Smooth muscle cell (in vitro differentiated cells): ENCODE results near the gene OR13C8. TPM values are rescaled to one million over a fixed set of nuclear protein-coding genes. Genes with fewer than 3 reads are reported as not detected.

Experiments used
- DNase-seq: peaks from one replicate; lab custom pipeline; 2025; ENCODE audit not compliant: unreplicated experiment; lab: John Stamatoyannopoulos, UW
- H2AFZ ChIP-seq: fragments of 200-600 bp; sonication (generic); 2 replicates; pipeline ENCODE4 v1.6.0; 2016; ENCODE audit warnings: antibody characterized with exemption, low read depth, mild to moderate bottlenecking
- H3F3A ChIP-seq: fragments of 200-600 bp; sonication (generic); 2 replicates; pipeline ENCODE4 v1.6.0; 2017; ENCODE audit warnings: antibody characterized with exemption, low read depth
- H3K27ac ChIP-seq: fragments of 200-600 bp; sonication (generic); 2 replicates; pipeline ENCODE4 v1.5.1; 2016; ENCODE audit warnings: low read depth, mild to moderate bottlenecking
- H3K27me3 ChIP-seq: fragments of 200-600 bp; sonication (generic); 2 replicates; pipeline ENCODE4 v1.6.1; 2016; ENCODE audit warnings: low read depth, mild to moderate bottlenecking
- H3K36me3 ChIP-seq: fragments of 200-600 bp; sonication (generic); 2 replicates; pipeline ENCODE4 v1.5.1; 2016; ENCODE audit warnings: low read depth
- H3K4me1 ChIP-seq: fragments of 200-600 bp; sonication (generic); 2 replicates; pipeline ENCODE4 v1.5.1; 2016; ENCODE audit warnings: low read depth
- H3K4me2 ChIP-seq: fragments of 200-600 bp; sonication (generic); 2 replicates; pipeline ENCODE4 v1.6.0; 2016; ENCODE audit warnings: mild to moderate bottlenecking
- H3K4me3 ChIP-seq: fragments of 200-600 bp; sonication (generic); 2 replicates; pipeline ENCODE4 v1.5.1; 2016; ENCODE audit warnings: mild to moderate bottlenecking
- H3K79me2 ChIP-seq: fragments of 200-600 bp; sonication (generic); 2 replicates; pipeline ENCODE4 v1.6.0; 2016; ENCODE audit warnings: low read depth, mild to moderate bottlenecking
- H3K9ac ChIP-seq: fragments of 200-600 bp; sonication (generic); 2 replicates; pipeline ENCODE4 v1.6.0; 2016; ENCODE audit warnings: low read depth
- H3K9me3 ChIP-seq: fragments of 200-600 bp; sonication (generic); replicated peaks from 2 replicates; pipeline ENCODE4 v1.5.1; 2016; ENCODE audit warnings: low read depth
- H4K20me1 ChIP-seq: fragments of 200-600 bp; sonication (generic); 2 replicates; pipeline ENCODE4 v1.6.0; 2016; ENCODE audit warnings: low read depth
- CTCF ChIP-seq: fragments of 200-600 bp; sonication (generic); IDR thresholded peaks from 2 replicates; pipeline ENCODE4 v1.5.1; 2017; ENCODE audit warnings: borderline replicate concordance, mild to moderate bottlenecking, antibody characterized with exemption; ENCODE audit not compliant: insufficient read depth, poor library complexity, severe bottlenecking
- WGBS: methylation state at CpG from one replicate; pipeline ENCODE4 v1.1.7; 2016; ENCODE audit warnings: low lambda C conversion rate; 5-methylcytosine and 5-hydroxymethylcytosine counted together
- polyA plus RNA-seq: library from polyadenylated mRNA; unstranded; fragments of >200 nt; fragmentation: Nextera tagmentation; extraction: Ambion mirVana; gene quantifications from 2 replicates; pipeline ENCODE4 v1.2.1, GENCODE V29; 2016
- total RNA-seq: library from RNA; depleted of rRNA; stranded (reverse); fragments of >200 nt; gene quantifications from 2 replicates; pipeline ENCODE4 v1.2.3, GENCODE V29; 2014

OR13C8 gene
- total and polyA plus RNA-seq, 2 experiments from 2014 or later: not detected

- Histone ChIP-seq H4K20me1 (no peaks in the 10 kb centered on the region), H3K4me2 (no peak overlapping the region), H3K36me3 (no peaks in the 10 kb centered on the region), H3K4me3 (no peak overlapping the region), H3K79me2 (no peaks in the 10 kb centered on the region), H3K27me3 (no peaks in the 10 kb centered on the region), H2AFZ (no peak overlapping the region), H3F3A (no peaks in the 10 kb centered on the region), H3K4me1 (no peaks in the 10 kb centered on the region), H3K9ac (no peak overlapping the region), H3K27ac (no peak overlapping the region), H3K9me3 (no peaks in the 10 kb centered on the region)
- DNase-seq: no peak
- no peak for TF ChIP-seq CTCF
- 80% methylated on average over 8 of the region's 8 CpGs for WGBS
These were observed 11.9 kb upstream of the OR13C8 start for GRCh38 chr9:104556830-104557634.

DNA sequence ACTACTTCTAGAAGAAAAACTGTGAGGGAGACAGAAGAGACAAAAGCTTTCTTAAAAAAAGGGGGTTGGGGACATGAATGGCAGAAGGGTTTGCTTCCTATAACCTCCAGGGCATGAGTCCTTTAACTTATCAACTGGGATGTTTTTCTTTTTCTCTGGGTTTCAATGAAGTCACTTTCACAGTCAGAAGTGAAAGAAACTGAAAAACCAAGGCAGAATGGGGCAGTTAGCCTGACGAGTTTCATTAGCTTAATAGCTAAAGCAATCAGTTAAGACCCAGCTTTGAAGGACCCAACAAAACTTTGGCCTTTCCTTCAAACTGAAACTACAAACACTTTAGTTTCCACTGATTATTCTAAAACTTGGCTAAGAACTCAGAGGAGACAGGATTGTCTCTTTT is 4.6 kb upstream of the OR13C8 start:
- TF ChIP-seq CTCF: no peak
- Histone ChIP-seq H3K27ac (no peak overlapping the region), H3K4me3 (no peak overlapping the region), H3K79me2 (no peaks in the 10 kb centered on the region), H3F3A (no peaks in the 10 kb centered on the region), H3K36me3 (no peaks in the 10 kb centered on the region), H3K27me3 (no peaks in the 10 kb centered on the region), H3K9me3 (no peaks in the 10 kb centered on the region), H2AFZ (no peak overlapping the region), H4K20me1 (no peaks in the 10 kb centered on the region), H3K9ac (no peak overlapping the region), H3K4me2 (no peak overlapping the region), H3K4me1 (peaks cover 4% of the 10 kb centered on the region)
- WGBS: 38% methylated on average over 1 of the region's 1 CpG
- no peak for DNase-seq

DNA sequence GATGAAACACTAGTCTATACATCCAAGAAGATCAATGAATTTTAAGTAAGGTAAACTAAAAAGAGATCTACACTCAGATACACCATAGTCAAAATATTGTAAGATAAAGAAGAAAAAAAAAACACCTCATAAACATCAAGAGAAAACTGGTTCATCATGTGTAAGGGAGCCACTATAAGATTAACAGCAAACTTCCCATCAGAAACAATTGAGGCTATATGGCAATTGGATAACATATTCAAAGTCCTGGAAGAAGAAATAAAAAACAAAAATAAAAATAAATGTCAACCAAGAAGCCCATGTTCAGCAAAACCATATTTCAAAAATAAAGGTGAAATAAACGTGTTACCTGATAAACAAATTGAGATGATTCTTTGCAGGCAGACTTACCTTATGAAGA is 3.6 kb downstream of the OR13C8 start:
- no peaks in the 10 kb centered on the region for H4K20me1 ChIP-seq
- 70% methylated on average over 1 of the region's 1 CpG for WGBS
- no peak for TF ChIP-seq CTCF
- no peaks in the 10 kb centered on the region for H3K36me3 ChIP-seq
- H3K27ac ChIP-seq: no peak overlapping the region
- no peak overlapping the region for H2AFZ ChIP-seq
- H3K9ac ChIP-seq: no peak overlapping the region
- no peaks in the 10 kb centered on the region for H3F3A ChIP-seq
- no peak overlapping the region for H3K4me3 ChIP-seq
- H3K4me1 ChIP-seq: no peaks in the 10 kb centered on the region
- DNase-seq: no peak
- H3K79me2 ChIP-seq: no peaks in the 10 kb centered on the region
- H3K4me2 ChIP-seq: no peak overlapping the region
- H3K27me3 ChIP-seq: no peaks in the 10 kb centered on the region
- no peaks in the 10 kb centered on the region for H3K9me3 ChIP-seq

DNA sequence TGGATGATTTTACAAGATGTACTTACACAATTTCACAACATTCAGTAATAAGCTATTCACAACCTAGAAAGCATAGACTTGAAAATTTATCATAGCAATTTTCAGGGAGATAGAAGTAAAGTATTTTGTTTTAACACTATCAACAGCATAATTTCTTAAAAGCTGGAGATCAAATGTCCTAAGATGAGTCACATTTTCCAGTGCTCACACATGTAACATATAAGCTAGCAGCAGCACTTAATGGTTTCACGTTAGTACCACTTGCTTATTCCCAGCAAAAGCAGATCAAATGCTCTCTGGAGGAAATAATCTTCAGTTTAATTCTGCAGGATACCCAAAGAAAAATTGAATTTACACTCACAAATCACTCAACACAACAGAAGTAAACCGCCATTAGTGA is 6.5 kb downstream of the OR13C8 start:
- H3K27ac ChIP-seq: no peak overlapping the region
- no peak for TF ChIP-seq CTCF
- DNase-seq: no peak
- H4K20me1 ChIP-seq: no peaks in the 10 kb centered on the region
- no peaks in the 10 kb centered on the region for H3K4me1 ChIP-seq
- no peaks in the 10 kb centered on the region for H3K9me3 ChIP-seq
- H3K79me2 ChIP-seq: no peaks in the 10 kb centered on the region
- H3K9ac ChIP-seq: no peak overlapping the region
- no peaks in the 10 kb centered on the region for H3F3A ChIP-seq
- H2AFZ ChIP-seq: no peak overlapping the region
- H3K36me3 ChIP-seq: no peaks in the 10 kb centered on the region
- WGBS: 77% methylated on average over 2 of the region's 2 CpGs
- no peak overlapping the region for H3K4me2 ChIP-seq
- no peaks in the 10 kb centered on the region for H3K27me3 ChIP-seq
- H3K4me3 ChIP-seq: no peak overlapping the region
